HepG2 (cell line): Measurements from ENCODE around the gene FGF21. TPM values are rescaled to one million over a fixed set of nuclear protein-coding genes. Genes with fewer than 3 reads are reported as not detected.

ENCODE experiments used
- ATAC-seq: fragments of 200-7000 bp; cut with Tn5 transposase; 3 replicates; pipeline ENCODE4 v1.9.1; 2020; ENCODE audit warnings: mild to moderate bottlenecking, moderate library complexity
- BruUV-seq: library from RNA; stranded (reverse); fragments of 400-500 nt; replicated peaks from 2 replicates; lab custom pipeline; 2021; lab: Mats Ljungman, UMichigan
- CTCF ChIA-PET: fragments of 300-600 bp; formaldehyde crosslinking; extraction: SDS; loops from one replicate; lab custom pipeline; 2021; ENCODE audit warnings: low total read pairs, inconsistent platforms, low intra/inter-chr PET ratio; lab: Yijun Ruan, JAX
- POLR2A ChIA-PET: fragments of 350-600 bp; sonication (Branson Sonifier 250); formaldehyde crosslinking; loops from one replicate; lab custom pipeline; 2020; ENCODE audit warnings: antibody characterized with exemption, inconsistent platforms; lab: Yijun Ruan, JAX
- DNase-seq: peaks from one replicate; pipeline ENCODE4 v3.0.0-alpha.2; 2015; ENCODE audit warnings: low spot score
- FAIRE-seq: peaks from 3 replicates; lab custom pipeline; 2011; peaks lifted over from hg19 to GRCh38; lab: Jason Lieb, UNC
- H2AFZ ChIP-seq: one replicate; pipeline ENCODE4 v1.6.1; 2011; ENCODE audit warnings: low read length, inconsistent platforms
- H3K27ac ChIP-seq: fragments of 300-600 bp; 3 replicates; pipeline ENCODE4 v1.8.0; 2011; ENCODE audit warnings: mixed run types, mild to moderate bottlenecking, mixed read lengths, low read length, inconsistent platforms; ENCODE audit not compliant: insufficient read depth; ENCODE audit errors: extremely low read length
- H3K27me3 ChIP-seq, 2 experiments: fragments of 200-600 bp in 1 of 2; 2 replicates in 1 of 2; 3 replicates in 1 of 2; pipeline versions ENCODE4 v1.6.0 to v1.8.0; 2011; ENCODE audit warnings: low read length in 2 of 2, mild to moderate bottlenecking in 2 of 2, moderate library complexity in 2 of 2, inconsistent platforms in 1 of 2; ENCODE audit not compliant: insufficient read depth in 2 of 2, control insufficient read depth in 1 of 2
- H3K36me3 ChIP-seq, 2 experiments: fragments of 200-600 bp in 1 of 2; replicated peaks in 1 of 2; 2 replicates in 1 of 2; 3 replicates in 1 of 2; pipeline versions ENCODE4 v1.5.1 to v1.8.0; 2011; ENCODE audit warnings: low read length in 2 of 2, inconsistent platforms in 1 of 2; ENCODE audit not compliant: insufficient read depth in 2 of 2, control insufficient read depth in 1 of 2
- H3K4me1 ChIP-seq: 2 replicates; pipeline ENCODE4 v1.5.1; 2012; ENCODE audit warnings: low read length, inconsistent platforms; ENCODE audit not compliant: insufficient read depth
- H3K4me2 ChIP-seq: 2 replicates; pipeline ENCODE4 v1.6.0; 2011; ENCODE audit warnings: low read depth, low read length, inconsistent platforms
- H3K4me3 ChIP-seq, 3 experiments: fragments of 200-600 bp in 1 of 3; sonication (generic), shearing (Covaris generic) in 1 of 3; replicated peaks in 1 of 3; 2 replicates each; pipeline ENCODE4 v1.5.1; 2011 to 2016; ENCODE audit warnings: low read length in 3 of 3, inconsistent platforms in 2 of 3, low read depth in 2 of 3, mild to moderate bottlenecking in 2 of 3, control low read depth in 1 of 3, mixed read lengths in 1 of 3; ENCODE audit not compliant: insufficient read depth in 1 of 3
- H3K79me2 ChIP-seq: one replicate; pipeline ENCODE4 v1.6.1; 2011; ENCODE audit warnings: low read length, inconsistent platforms; ENCODE audit not compliant: insufficient read depth
- H3K9ac ChIP-seq: 2 replicates; pipeline ENCODE4 v1.6.0; 2011; ENCODE audit warnings: mild to moderate bottlenecking, low read depth, low read length, inconsistent platforms; ENCODE audit not compliant: insufficient read depth
- H3K9me3 ChIP-seq: 2 replicates; pipeline ENCODE4 v1.5.1; 2012; ENCODE audit warnings: mild to moderate bottlenecking, low read length
- H4K20me1 ChIP-seq: 2 replicates; pipeline ENCODE4 v1.6.0; 2011; ENCODE audit warnings: inconsistent platforms, mild to moderate bottlenecking, low read length, moderate library complexity; ENCODE audit not compliant: insufficient read depth
- CREB1 ChIP-seq, 2 experiments: fragments of 450-650 bp in 1 of 2; IDR thresholded peaks; 2 replicates each; pipeline ENCODE4 v1.6.1; 2016 to 2017; ENCODE audit warnings: control low read depth in 1 of 2, mild to moderate bottlenecking in 1 of 2, missing compliant biosample characterization in 1 of 2, missing genetic modification characterization in 1 of 2
- CREM ChIP-seq, 2 experiments: sonication (generic) in 1 of 2; formaldehyde crosslinking in 1 of 2; IDR thresholded peaks; 2 replicates each; pipeline versions ENCODE4 v1.4.0 to v1.6.1; 2016 to 2020; ENCODE audit warnings: antibody characterized with exemption in 1 of 2, mild to moderate bottlenecking in 1 of 2, missing genetic modification reagents in 1 of 2
- FOXO1 ChIP-seq: sonication (generic); formaldehyde crosslinking; IDR thresholded peaks from 2 replicates; pipeline ENCODE4 v1.4.0; 2020; ENCODE audit warnings: missing genetic modification reagents
- GABPA ChIP-seq, 2 experiments: IDR thresholded peaks; 2 replicates each; pipeline ENCODE4 v1.6.1; 2011 to 2016; ENCODE audit warnings: low read depth in 2 of 2, low read length in 1 of 2, missing biosample characterization in 1 of 2, missing genetic modification characterization in 1 of 2
- HCFC1 ChIP-seq: fragments of 150-350 bp; IDR thresholded peaks from 2 replicates; pipeline ENCODE4 v1.6.1; 2014; ENCODE audit warnings: low read depth, low read length
- ISL2 ChIP-seq: sonication (generic); formaldehyde crosslinking; IDR thresholded peaks from 2 replicates; pipeline ENCODE4 v1.5.0; 2020; ENCODE audit warnings: missing genetic modification reagents
- NFATC3 ChIP-seq: sonication (generic); formaldehyde crosslinking; IDR thresholded peaks from 2 replicates; pipeline ENCODE4 v1.5.1; 2020; ENCODE audit warnings: mild to moderate bottlenecking, missing genetic modification reagents
- RARA ChIP-seq: IDR thresholded peaks from 2 replicates; pipeline ENCODE4 v1.6.1; 2016; ENCODE audit warnings: missing genetic modification reagents, missing compliant biosample characterization
- THAP11 ChIP-seq: IDR thresholded peaks from 2 replicates; pipeline ENCODE4 v1.6.1; 2016; ENCODE audit warnings: missing biosample characterization, missing genetic modification reagents
- WGBS: methylation state at CpG from one replicate; pipeline ENCODE4 v1.1.6; 2017; ENCODE audit warnings: low lambda C conversion rate; 5-methylcytosine and 5-hydroxymethylcytosine counted together
- in situ Hi-C: cut with HindIII; loops from 2 replicates; pipeline ENCODE4 v1.10.0; 2017; ENCODE audit warnings: low pct_unique_long_range_greater_than_20kb; ENCODE audit not compliant: extremely low pct_ligation_motif_present
- intact Hi-C: fragments of 100-400 bp; cut with micrococcal nuclease; formaldehyde crosslinking; loops from one replicate; pipeline ENCODE4 v1.10.0; 2022; ENCODE audit not compliant: unreplicated experiment
- polyA plus RNA-seq, 8 experiments: library from polyadenylated mRNA; depleted of rRNA in 3 of 8; stranded (reverse) in 7 of 8; unstranded in 1 of 8; fragments of >200 nt; fragmentation: Illumina TruSeq in 4 of 8; extraction: Trizol in 4 of 8; gene quantifications; 2 replicates each; pipeline versions ENCODE4 v1.2.1 to v1.2.3, GENCODE V29; 2011 to 2016; ENCODE audit warnings: low read depth in 4 of 8, missing spikeins in 1 of 8, mixed read lengths in 1 of 8; ENCODE audit not compliant: insufficient read depth in 1 of 8
- total RNA-seq, 5 experiments: library from RNA; depleted of rRNA; stranded (reverse); fragments of >200 nt; fragmentation: Illumina TruSeq; extraction: Trizol; gene quantifications; 2 replicates each; pipeline ENCODE4 v1.2.3, GENCODE V29; 2016; ENCODE audit warnings: low read depth in 1 of 5
- TF ChIP-seq, protein P1 (sequence below): sonication (generic); formaldehyde crosslinking; IDR thresholded peaks from 2 replicates; pipeline ENCODE4 v1.9.0; 2021; ENCODE audit warnings: missing genetic modification reagents, mild to moderate bottlenecking, borderline replicate concordance
- TF ChIP-seq, protein P2 (sequence below), 2 experiments: fragments of 450-650 bp in 1 of 2; sonication (generic) in 1 of 2; formaldehyde crosslinking in 1 of 2; IDR thresholded peaks; 2 replicates each; pipeline versions ENCODE4 v1.6.1 to v1.8.0; 2016 to 2022; ENCODE audit warnings: antibody characterized with exemption in 1 of 2, mild to moderate bottlenecking in 1 of 2, missing genetic modification reagents in 1 of 2

FGF21 gene
- total and polyA plus RNA-seq, 2 of the 13 experiments (the other 11 are each of a cell fraction or from before 2014, with no cell fraction given): 0.17 TPM; not detected in 1

DNA sequence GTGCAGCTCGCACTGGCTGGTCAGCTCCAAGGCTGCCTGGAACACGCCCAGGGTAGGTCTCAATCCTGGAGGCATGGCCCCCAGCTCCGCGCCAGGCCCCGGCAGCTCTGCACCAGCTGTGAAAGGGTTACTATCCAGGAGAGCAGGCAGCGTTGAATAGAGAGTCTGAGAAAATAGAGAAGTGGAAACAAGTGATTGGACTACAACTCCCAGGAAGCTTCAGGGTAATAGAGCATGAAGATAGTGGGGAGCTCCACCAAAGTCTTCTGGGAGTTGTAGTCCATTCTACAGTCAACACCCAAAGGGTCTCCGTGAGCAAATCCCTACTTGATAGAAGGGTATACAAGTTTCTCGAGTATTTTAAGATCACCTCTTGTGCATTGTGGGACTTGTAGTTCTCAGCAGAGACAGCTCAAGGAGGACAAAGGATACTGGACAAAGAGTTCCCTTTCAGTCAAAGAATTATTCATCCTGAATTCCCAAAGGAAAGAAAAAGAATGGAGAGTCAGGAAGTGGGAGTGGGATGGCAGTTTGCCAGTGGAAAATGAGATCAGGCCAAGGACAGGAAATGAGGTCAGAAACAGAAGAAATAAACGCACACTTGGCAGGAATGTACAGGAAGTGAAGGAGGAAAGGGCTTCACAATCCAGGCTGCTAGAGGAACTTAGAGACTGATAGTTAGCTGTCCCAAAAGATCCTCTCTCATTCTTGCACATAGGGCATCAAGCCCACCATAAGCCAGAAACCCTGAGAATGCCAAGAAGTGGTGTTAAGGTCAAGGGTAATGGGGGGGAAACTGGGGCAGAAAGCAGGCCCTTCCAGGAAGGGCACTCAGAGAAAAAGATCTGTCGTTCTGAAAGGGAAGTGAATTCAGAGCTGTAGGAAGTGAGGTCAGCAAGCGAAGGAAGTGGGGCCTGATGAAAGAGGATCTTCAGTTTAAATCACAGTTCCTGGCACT lies 30.2 kb upstream of the FGF21 start (continued):
- TF ChIP-seq ISL2 (no peak), HCFC1 (peak; percentile 89), NFATC3 (no peak), FOXO1 (CRISPR knock-in tag) (no peak), THAP11 (peak; percentile 99), GABPA (IDR thresholded peaks at IDR 0.05; ENCODE audit: low read depth, low read length) (0 out of 2 replicates have a peak, but pooled peaks have one; percentile 7), GABPA (CRISPR knock-in tag; IDR thresholded peaks at IDR 0.05; ENCODE audit: low read depth) (peak; percentile 53), CREM (IDR thresholded peaks at IDR 0.05) (peak; percentile 64), CREM (CRISPR knock-in tag; IDR thresholded peaks at IDR 0.05) (no peak), RARA (CRISPR knock-in tag) (no peak), CREB1 (IDR thresholded peaks at IDR 0.05) (peak; percentile 5; the same call in 1 of the 2 replicates), CREB1 (CRISPR knock-in tag; IDR thresholded peaks at IDR 0.05) (peak; percentile 60)
- TF ChIP-seq, protein P1, sequence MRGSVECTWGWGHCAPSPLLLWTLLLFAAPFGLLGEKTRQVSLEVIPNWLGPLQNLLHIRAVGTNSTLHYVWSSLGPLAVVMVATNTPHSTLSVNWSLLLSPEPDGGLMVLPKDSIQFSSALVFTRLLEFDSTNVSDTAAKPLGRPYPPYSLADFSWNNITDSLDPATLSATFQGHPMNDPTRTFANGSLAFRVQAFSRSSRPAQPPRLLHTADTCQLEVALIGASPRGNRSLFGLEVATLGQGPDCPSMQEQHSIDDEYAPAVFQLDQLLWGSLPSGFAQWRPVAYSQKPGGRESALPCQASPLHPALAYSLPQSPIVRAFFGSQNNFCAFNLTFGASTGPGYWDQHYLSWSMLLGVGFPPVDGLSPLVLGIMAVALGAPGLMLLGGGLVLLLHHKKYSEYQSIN (CRISPR knock-in tag): no peak
- TF ChIP-seq, all 625 proteins: peak for 9

DNA sequence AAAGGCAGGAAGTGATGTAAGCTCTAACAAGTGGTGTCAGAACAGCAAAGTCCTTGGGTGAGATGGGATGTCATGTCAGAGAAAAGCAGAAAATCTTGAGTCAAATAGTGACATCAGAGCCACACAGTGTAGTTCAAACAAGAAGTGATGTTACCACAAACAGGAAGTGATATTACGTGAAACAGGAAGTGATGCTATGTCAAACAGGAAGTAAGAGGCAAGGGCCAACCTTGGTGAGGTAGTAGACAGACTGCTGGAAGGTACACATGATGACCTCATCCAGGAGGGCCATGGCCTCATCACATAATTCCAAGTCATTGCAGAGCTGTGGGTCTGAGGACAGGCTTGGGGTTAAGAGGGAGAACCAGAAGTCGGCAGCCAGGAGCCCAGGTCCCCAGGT lies 28.8 kb upstream of the FGF21 start:
- intact Hi-C loops: no loop called here
- Histone ChIP-seq H3K4me1 (peaks cover 15% of the 10 kb centered on the region), H3K79me2 (no peaks in the 10 kb centered on the region), H4K20me1 (no peaks in the 10 kb centered on the region), H3K27ac (no peak overlapping the region), H3K4me3 (no peak overlapping the region), H3K9me3 (no peaks in the 10 kb centered on the region), H3K9ac (no peak overlapping the region), H3K4me2 (no peak overlapping the region), H3K36me3 (no peaks in the 10 kb centered on the region), H3K27me3 (no peaks in the 10 kb centered on the region), H2AFZ (no peak overlapping the region)
- no peak for FAIRE-seq
- in situ Hi-C loops: no loop called here
- ChIA-PET CTCF (no interaction called here), POLR2A (interaction anchor here (1.6 kb wide), 1 partner anchor 12 kb away, joined by 6 read pairs; no protein-coding TSS in a partner anchor)
- no peak for ATAC-seq
- BruUV-seq: no TSS peak
- 100% methylated on average over 1 of the region's 2 CpGs for WGBS
- no peak for DNase-seq
- peak; percentile 77 for TF ChIP-seq CREB1 (IDR thresholded peaks at IDR 0.05)
- TF ChIP-seq CREB1 (CRISPR knock-in tag; IDR thresholded peaks at IDR 0.05): peak; percentile 47; the same call in 1 of the 2 replicates
- TF ChIP-seq, protein P2, sequence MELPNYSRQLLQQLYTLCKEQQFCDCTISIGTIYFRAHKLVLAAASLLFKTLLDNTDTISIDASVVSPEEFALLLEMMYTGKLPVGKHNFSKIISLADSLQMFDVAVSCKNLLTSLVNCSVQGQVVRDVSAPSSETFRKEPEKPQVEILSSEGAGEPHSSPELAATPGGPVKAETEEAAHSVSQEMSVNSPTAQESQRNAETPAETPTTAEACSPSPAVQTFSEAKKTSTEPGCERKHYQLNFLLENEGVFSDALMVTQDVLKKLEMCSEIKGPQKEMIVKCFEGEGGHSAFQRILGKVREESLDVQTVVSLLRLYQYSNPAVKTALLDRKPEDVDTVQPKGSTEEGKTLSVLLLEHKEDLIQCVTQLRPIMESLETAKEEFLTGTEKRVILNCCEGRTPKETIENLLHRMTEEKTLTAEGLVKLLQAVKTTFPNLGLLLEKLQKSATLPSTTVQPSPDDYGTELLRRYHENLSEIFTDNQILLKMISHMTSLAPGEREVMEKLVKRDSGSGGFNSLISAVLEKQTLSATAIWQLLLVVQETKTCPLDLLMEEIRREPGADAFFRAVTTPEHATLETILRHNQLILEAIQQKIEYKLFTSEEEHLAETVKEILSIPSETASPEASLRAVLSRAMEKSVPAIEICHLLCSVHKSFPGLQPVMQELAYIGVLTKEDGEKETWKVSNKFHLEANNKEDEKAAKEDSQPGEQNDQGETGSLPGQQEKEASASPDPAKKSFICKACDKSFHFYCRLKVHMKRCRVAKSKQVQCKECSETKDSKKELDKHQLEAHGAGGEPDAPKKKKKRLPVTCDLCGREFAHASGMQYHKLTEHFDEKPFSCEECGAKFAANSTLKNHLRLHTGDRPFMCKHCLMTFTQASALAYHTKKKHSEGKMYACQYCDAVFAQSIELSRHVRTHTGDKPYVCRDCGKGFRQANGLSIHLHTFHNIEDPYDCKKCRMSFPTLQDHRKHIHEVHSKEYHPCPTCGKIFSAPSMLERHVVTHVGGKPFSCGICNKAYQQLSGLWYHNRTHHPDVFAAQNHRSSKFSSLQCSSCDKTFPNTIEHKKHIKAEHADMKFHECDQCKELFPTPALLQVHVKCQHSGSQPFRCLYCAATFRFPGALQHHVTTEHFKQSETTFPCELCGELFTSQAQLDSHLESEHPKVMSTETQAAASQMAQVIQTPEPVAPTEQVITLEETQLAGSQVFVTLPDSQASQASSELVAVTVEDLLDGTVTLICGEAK (IDR thresholded peaks at IDR 0.05): peak; percentile 39; the same call in 1 of the 2 replicates
- TF ChIP-seq, protein P2 (CRISPR knock-in tag; IDR thresholded peaks at IDR 0.05): no peak
